Measurements from ENCODE around the gene FAM50A.

Gene FAM50A

DNA sequence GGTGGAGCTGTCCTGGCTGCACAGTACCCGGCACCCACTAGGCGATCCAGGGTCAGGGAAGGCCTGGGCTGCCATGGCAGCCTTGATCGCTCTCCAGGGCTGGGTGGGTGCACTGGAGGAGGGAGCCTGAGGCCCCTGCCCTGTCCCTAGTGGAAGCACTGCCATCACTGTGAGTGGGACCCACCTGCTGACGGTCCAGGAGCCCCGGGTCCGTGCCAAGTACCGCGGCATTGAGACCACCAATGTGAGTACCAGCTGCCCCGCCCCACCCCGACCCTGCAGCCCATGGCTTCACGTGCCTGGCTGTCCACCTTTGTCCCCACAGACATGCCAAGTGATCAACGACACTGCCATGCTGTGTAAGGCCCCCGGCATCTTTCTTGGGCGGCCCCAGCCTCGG is 23.0 kb downstream of the FAM50A start:
- DNase-seq: no peak

GRCh38 chrX:154467556-154467955 is 23.6 kb downstream of the FAM50A start:
- DNase-seq: no peak

DNA sequence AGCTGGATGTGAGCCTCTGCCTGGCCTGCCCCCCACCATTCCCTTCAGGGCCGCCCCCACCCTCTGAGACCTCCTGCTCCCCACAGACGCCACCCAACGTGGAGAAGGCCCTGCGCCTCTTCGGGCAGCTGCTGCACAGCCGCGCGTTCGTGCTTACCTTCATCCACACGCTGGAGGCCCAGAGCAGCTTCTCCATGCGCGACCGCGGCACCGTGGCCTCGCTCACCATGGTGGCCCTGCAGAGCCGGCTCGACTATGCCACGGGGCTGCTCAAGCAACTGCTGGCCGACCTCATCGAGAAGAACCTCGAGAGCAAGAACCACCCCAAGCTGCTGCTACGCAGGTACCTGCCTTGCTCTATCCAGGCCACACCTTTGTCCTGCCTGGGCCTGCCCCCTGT is 24.3 kb downstream of the FAM50A start:
- DNase-seq: no peak

DNA sequence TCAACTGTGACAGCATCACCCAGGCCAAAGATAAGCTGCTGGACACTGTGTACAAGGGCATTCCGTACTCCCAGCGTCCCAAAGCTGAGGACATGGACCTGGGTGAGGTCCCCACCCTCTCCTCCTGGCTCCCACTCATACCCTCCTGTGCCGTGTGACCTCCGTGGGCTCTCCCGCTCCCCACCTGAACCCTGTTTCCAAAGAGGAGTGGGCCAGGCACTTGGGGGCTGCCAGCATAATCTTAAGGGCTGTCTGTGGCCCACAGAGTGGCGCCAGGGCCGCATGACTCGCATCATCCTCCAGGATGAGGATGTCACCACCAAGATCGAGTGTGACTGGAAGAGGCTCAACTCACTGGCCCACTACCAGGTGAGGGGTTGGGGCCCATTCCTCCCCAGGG is 25.2 kb downstream of the FAM50A start:
- no peak for DNase-seq

DNA sequence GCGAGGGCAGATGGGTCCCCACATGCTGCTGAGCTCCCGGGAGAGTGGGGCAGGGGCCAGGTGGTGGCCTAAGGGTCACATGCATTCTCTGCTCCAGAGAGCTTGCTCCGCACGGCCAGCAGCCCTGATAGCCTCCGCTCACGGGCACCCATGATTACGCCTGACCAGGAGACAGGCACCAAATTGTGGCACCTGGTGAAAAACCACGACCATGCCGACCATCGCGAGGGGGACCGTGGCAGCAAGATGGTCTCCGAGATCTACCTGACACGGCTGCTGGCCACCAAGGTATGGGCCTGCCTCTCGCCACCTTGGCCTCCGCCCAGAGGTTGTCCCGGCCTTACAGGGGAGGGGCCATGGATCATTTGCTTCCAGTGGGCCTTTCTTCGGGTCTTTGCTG is 25.9 kb downstream of the FAM50A start:
- no peak for DNase-seq

GRCh38 chrX:154470434-154470833 is 26.5 kb downstream of the FAM50A start:
- DNase-seq: no peak

- no peak for DNase-seq
These were observed 27.1 kb downstream of the FAM50A start for GRCh38 chrX:154470914-154471568.

DNA sequence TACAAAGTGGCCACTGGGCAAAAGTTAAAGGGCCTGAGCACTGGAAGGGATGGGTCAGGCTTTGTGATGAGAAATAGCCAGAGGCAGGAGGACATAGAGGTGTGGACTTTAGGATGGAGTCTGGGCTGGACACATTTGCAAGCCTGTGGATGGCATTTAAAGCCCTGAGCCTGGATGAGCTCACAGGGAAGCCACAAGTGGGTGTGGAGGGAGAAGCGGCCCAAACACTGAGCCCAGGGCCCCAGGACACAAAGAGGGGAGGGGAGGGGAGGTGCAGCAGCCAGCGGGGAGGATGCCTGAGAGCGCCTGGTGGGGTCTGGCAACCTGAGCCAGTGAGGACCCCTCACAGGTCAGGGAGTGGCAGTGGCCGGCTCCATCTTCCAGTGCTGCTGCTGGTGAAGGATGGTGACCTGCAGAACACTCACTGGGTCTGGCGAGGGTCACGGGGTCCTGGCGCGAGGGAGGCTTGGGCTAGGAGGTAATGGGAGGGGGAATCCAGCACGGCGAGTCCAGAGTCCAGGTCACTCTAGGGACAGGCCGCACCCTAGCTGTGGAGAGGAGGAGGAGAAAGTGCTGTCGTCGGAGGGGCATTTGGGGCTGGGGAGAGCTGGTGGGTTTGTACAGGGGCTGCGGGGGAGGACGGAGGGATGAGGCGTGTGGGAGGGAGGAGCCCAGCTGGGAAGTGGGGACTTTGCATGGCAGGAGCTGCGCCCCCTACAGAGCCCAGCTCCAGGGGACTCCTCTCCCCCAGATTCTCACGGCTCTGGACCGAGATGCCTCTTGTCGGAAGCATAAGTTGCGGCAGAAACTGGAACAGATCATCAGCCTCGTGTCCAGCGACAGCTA is 28.1 kb downstream of the FAM50A start:
- DNase-seq: no peak

DNA sequence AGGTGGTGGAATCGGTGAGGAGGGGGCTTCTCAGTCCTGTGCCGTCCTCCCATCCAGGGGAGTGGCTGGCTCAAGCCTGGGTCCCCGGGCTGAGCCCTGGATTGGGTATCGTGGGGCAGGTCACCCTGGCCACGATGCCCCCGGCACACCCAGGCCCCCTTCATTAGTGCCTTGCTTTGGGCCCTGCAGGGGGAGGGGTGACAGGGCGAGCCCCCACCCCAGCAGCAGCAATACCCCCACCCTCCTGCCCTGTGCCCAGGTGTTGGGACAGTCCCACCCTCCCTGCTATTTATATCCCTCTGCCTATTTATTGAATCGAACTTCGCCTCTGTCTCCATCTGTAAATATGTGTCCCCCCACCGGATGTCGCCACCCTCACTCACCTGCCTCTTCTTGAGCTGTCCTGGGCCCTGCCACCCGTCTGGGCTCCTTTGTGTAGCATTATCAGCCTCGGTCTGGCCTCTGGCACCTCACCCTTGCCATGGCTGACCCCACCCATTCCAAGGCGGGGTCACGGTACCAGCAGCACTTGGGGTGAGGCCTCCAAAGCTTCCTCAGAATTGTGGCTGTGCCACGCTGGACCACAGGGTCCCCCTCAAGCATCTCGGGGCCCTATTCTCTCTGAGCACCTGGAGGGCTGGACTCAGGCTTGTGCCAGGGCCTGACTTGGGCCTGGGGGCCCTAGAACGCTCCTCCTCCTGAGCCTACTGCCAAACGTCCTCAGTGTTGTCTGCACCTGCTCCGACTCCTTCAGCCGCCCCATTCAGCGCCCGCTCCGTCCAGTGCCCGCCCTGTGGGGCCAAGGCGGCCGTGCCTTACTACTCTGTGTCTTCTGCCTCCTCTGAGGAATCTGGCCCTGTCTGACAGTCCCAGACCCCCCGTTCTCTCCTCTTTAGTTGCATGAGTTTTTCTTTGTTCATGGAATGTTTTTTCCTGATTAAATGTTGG is 29.0 kb downstream of the FAM50A start:
- DNase-seq: no peak

GRCh38 chrX:154473683-154474082 is 29.7 kb downstream of the FAM50A start:
- DNase-seq: no peak

DNA sequence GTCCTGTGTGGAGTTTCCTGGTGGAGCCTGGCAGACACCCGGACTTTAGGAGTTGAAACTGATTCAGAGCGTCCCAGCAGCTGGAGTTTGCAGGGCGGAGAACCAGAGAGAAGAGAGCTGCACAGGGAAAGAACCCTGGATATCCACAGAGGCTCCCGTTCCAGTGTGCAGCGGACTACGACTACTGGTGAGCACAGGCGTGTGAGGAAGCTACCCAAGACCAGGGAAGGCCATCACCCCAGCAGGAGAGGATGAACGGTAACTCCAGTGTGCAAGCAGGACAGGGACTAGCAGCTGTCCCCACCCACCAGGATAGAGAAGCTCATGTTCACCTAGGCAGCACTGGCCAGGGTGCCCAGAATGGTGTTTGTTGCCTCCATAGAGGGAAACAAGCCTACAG is 32.9 kb downstream of the FAM50A start:
- no peak for DNase-seq

DNA sequence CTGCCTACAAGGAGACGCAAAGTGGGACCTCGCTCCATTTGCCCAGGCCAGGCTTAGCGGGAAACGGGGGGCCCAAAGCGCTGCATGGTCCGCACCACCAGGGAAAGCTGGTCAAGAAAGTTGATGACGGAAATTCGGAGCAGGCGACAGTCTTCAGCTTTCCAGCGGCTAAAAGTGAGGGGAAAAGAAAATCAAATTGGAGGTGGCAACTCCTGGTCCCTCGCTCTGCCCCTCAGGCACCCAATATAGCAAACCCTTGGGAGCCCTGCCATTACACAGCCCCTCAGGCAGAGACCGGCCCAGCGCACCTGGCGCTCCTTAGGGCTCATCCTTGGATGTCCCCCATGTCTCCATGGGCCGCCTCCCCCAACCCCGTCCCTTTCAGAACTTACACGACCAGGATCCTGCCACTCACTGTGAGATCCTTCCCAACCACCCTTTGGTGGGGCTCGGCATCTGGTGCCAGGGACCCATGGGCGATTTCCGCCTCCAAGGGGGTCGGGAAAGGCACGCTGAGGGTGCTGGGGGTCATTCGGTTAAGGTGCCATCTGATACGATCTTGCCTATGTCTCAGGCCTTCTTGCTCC is 34.0 kb downstream of the FAM50A start:
- DNase-seq: no peak

DNA sequence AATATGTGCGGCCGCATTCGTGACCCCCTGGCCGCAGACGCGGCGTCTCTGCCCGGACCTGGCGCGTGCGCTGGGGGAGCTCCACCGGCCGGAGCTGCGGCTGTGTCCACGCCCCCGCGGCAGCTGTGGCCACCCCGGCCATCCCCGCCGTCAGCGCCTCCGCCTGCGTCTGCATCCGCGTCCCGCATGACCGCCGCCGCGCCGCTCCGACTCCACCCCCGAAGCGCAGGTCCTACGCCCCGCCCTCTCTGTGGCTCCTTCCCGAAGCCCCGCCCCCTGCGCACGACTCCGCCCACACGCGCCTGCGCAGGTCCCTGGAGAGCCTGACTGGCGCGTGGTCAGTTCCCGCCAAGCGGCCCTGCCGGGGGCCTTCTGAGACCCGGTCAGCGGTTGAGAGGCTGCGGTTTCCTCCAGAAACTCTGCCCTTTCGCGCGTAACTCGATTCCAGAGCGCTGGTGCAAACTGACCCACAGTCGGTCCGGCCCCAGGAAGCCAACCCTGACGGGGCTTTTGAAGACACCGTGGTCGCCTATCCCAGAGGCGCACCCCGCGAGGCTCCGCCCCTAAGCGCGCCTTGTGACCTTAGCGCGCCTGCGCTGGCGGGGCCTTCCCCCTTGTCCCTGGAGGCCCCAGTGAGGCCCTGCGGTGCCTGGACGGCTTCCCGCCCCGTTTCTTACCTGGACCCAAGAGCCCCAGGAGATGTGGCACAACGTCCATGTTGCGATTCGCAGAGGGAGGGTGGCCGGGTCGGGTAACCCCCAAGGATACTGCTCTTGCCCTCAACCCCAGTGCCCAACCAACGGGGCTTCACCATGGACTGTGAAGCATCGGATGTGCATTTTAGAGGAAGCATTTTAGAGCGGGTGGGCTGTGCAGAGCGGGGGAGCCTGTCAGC is 35.0 kb downstream of the FAM50A start, which contains the start of gene LAGE3:
LAGE3 (minus strand) TSS at position 554 of the 895 bp plus-strand sequence; CDS start at position 188, 366 bp downstream.
- DNase-seq: peak; percentile 95

DNA sequence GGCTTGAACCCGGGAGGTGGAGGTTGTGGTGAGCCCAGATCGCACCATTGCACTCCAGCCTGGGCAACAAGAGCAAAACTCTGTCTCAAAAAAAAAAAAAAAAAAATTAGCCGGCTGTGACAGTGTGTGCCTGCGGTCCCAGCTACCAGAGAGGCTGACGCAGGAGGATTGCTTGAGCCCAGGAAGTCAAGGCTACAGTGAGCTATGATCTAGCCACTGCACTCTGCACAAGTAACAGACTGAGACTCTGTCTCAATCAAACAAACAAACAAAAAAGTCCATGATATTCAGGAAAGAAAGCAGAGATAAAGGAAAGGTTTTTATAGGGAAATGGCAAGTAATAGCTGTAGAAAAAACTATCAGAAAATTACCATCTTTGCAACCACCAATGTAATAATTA is 37.3 kb downstream of the FAM50A start:
- no peak for DNase-seq

GRCh38 chrX:154481911-154482601 is 38.1 kb downstream of the FAM50A start:
- no peak for DNase-seq

GRCh38 chrX:154482786-154483185 is 38.8 kb downstream of the FAM50A start:
- no peak for DNase-seq

GRCh38 chrX:154483325-154483724 is 39.4 kb downstream of the FAM50A start:
- DNase-seq: no peak

DNA sequence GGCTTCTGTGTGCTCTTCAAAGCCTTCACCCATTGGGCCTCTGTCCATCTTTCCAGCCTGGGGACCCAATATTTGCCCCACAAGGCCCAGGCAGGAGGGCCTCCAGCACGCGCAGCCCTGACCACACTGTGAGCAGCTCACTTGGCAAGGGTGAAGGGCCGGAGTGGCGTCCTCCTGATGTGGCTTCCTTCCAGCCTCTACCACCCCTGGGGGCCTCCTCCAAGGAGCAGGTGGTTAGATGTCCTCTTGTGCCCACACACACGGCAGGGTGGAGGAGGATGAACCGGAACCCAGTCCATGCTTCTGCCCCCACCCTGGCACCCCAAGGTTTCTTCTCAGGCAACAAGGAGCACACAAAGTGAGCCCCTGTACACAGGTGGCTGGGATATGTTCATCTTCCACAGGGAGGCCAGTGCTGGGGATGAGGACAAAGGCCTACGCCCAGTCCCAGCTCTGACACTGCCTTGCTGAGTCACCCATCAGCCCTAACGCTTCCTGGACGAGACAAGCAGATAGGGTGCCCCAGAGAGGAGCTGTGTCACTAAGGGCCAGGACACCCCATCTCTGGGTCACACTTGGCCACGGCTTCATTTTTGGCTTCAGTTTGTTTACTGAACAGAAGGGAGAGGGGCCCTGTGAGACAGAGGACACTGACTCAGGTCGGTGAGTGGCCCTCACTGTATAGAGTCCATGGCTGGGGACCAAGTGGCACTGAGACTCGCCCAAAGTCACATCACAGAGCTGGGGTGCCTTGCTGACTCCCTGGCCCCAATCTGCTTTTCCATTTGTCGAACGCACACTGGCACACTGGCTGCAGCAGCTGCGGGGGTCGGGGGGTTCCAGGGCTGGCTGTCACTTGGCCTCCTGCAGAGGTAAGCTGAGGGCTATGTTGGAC is 40.6 kb downstream of the FAM50A start:
- peak; percentile 30 for DNase-seq

DNA sequence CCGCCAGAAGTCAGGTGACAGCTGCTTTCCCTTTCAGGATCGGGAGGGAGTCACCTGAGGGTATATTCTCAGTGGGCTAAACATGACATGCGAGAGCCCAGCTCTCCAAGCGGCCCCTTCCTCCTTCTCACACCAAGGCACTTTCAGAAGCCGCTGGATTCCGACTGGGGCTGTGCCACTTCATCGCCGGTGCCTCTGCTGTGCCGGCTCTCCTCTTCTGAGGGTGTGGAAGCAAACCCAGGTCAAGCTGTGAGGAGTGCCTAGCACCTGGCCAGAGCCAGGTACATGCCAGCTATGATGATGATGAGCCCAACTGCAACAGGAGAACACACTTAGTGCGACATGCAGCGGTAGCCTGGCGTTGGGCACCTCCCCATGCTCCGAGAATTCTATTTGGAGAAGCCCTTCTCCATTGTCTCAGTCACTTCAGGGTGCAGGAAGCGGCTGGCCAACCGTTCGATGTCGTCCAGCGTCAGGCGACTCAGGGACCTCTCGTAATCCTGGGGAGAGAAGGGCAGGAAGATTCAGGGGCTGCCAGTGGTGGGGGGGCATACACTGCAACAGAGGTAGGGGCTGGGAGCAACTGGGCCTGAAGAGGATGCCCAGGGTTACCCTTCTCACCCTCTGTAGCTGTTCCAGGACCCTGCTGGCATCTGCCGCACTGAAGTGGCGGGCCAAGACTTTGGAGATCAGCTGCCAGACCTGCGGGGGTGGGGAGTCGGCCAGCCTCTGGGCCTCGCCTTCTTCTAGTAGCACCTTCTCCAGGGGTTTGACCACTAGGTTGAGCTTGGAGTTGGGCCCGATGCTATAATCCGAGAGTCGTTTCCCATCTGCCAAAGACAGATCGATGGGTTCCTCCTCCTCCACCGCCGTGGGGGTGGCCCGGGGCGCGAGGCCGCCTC is 41.5 kb downstream of the FAM50A start:
- DNase-seq: no peak
